Measurements from ENCODE around the gene SPECC1.

DNA sequence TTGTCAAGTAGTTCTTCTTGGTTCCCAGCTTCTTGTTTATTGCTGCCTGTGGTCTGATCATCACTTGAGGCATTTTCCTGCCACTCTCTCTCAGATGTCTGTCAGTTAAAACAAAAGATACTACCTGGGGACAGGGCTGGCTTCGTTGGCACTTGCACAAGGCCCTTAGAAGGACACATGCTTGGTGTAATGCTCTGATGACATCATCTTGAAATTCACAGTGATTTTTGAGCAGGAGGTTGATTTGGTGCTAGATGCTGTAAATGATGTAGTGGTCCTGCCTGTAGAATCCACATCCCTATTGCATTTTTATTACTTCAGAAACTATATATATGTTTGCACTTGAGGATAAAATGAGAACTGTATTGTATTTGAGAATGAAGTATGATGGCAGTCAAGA lies 247.8 kb downstream of the SPECC1 start:
- TF ChIP-seq, protein P1, sequence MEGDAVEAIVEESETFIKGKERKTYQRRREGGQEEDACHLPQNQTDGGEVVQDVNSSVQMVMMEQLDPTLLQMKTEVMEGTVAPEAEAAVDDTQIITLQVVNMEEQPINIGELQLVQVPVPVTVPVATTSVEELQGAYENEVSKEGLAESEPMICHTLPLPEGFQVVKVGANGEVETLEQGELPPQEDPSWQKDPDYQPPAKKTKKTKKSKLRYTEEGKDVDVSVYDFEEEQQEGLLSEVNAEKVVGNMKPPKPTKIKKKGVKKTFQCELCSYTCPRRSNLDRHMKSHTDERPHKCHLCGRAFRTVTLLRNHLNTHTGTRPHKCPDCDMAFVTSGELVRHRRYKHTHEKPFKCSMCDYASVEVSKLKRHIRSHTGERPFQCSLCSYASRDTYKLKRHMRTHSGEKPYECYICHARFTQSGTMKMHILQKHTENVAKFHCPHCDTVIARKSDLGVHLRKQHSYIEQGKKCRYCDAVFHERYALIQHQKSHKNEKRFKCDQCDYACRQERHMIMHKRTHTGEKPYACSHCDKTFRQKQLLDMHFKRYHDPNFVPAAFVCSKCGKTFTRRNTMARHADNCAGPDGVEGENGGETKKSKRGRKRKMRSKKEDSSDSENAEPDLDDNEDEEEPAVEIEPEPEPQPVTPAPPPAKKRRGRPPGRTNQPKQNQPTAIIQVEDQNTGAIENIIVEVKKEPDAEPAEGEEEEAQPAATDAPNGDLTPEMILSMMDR (IDR thresholded peaks at IDR 0.05) = no peak
- TF ChIP-seq, protein P2, sequence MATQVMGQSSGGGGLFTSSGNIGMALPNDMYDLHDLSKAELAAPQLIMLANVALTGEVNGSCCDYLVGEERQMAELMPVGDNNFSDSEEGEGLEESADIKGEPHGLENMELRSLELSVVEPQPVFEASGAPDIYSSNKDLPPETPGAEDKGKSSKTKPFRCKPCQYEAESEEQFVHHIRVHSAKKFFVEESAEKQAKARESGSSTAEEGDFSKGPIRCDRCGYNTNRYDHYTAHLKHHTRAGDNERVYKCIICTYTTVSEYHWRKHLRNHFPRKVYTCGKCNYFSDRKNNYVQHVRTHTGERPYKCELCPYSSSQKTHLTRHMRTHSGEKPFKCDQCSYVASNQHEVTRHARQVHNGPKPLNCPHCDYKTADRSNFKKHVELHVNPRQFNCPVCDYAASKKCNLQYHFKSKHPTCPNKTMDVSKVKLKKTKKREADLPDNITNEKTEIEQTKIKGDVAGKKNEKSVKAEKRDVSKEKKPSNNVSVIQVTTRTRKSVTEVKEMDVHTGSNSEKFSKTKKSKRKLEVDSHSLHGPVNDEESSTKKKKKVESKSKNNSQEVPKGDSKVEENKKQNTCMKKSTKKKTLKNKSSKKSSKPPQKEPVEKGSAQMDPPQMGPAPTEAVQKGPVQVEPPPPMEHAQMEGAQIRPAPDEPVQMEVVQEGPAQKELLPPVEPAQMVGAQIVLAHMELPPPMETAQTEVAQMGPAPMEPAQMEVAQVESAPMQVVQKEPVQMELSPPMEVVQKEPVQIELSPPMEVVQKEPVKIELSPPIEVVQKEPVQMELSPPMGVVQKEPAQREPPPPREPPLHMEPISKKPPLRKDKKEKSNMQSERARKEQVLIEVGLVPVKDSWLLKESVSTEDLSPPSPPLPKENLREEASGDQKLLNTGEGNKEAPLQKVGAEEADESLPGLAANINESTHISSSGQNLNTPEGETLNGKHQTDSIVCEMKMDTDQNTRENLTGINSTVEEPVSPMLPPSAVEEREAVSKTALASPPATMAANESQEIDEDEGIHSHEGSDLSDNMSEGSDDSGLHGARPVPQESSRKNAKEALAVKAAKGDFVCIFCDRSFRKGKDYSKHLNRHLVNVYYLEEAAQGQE (IDR thresholded peaks at IDR 0.05; ENCODE audit: low read depth, low read length) = no peak
- TF ChIP-seq RFX5 (IDR thresholded peaks at IDR 0.05; ENCODE audit: low read length) (no peak), SIN3A (IDR thresholded peaks at IDR 0.05; ENCODE audit: borderline replicate concordance, low read depth, low read length) (no peak)
